GM12878 (cell line): ENCODE measurements around the gene TRIM63. TPM values are rescaled to one million over a fixed set of nuclear protein-coding genes. Genes with fewer than 3 reads are reported as not detected.

ENCODE experiments used
- ATAC-seq: fragments of 200-7000 bp; cut with Tn5 transposase; 3 replicates; pipeline ENCODE4 v1.9.1; 2020; ENCODE audit warnings: mild to moderate bottlenecking, moderate library complexity
- BruUV-seq: library from RNA; stranded (reverse); fragments of 400-500 nt; replicated peaks from 2 replicates; lab custom pipeline; 2021; lab: Mats Ljungman, UMichigan
- CTCF ChIA-PET: fragments of 300-600 bp; sonication (Branson Sonifier 250); formaldehyde crosslinking; extraction: SDS; loops from one replicate; lab custom pipeline; 2021; ENCODE audit warnings: inconsistent platforms; lab: Yijun Ruan, JAX
- POLR2A ChIA-PET: fragments of 350-600 bp; formaldehyde crosslinking; extraction: SDS; loops from one replicate; lab custom pipeline; 2021; ENCODE audit warnings: inconsistent platforms; lab: Charles Lee
- RAD21 ChIA-PET: fragments of 300-600 bp; sonication (Branson Sonifier 250); formaldehyde crosslinking; loops from one replicate; lab custom pipeline; 2023; ENCODE audit warnings: antibody characterized with exemption; ENCODE audit not compliant: unreplicated experiment; lab: Charles Lee
- SMC1A ChIA-PET: fragments of 300-600 bp; sonication (Branson Sonifier 250); formaldehyde crosslinking; loops from one replicate; lab custom pipeline; 2023; ENCODE audit not compliant: unreplicated experiment, uncharacterized antibody; lab: Charles Lee
- DNase-seq: peaks from one replicate; pipeline ENCODE4 v3.0.0-alpha.2; 2011; ENCODE audit warnings: low read depth, low spot score
- FAIRE-seq: peaks from 3 replicates; lab custom pipeline; 2011; peaks lifted over from hg19 to GRCh38; lab: Jason Lieb, UNC
- H2AFZ ChIP-seq: 2 replicates; pipeline ENCODE4 v1.6.0; 2011; ENCODE audit warnings: low read depth, low read length, control low read depth; ENCODE audit not compliant: control insufficient read depth
- H3K27ac ChIP-seq: 2 replicates; pipeline ENCODE4 v1.5.1; 2011; ENCODE audit warnings: control low read depth; ENCODE audit not compliant: control insufficient read depth, insufficient read depth
- H3K27me3 ChIP-seq, 2 experiments: replicated peaks in 1 of 2; 2 replicates each; pipeline versions ENCODE4 v1.6.0 to v1.6.1; 2011; ENCODE audit warnings: low read length in 1 of 2; ENCODE audit not compliant: control insufficient read depth in 2 of 2, insufficient read depth in 2 of 2
- H3K36me3 ChIP-seq, 2 experiments: 2 replicates each; pipeline ENCODE4 v1.5.1; 2011; ENCODE audit warnings: low read length in 1 of 2; ENCODE audit not compliant: control insufficient read depth in 2 of 2, insufficient read depth in 2 of 2
- H3K4me1 ChIP-seq: 2 replicates; pipeline ENCODE4 v1.6.1; 2011; ENCODE audit warnings: mild to moderate bottlenecking, low read length, moderate library complexity, mixed read lengths; ENCODE audit not compliant: control insufficient read depth, insufficient read depth
- H3K4me2 ChIP-seq: 2 replicates; pipeline ENCODE4 v1.6.0; 2011; ENCODE audit warnings: control low read depth; ENCODE audit not compliant: control insufficient read depth, insufficient read depth
- H3K4me3 ChIP-seq: fragments of 200-600 bp; sonication (generic); 2 replicates; pipeline ENCODE4 v1.5.1; 2016
- H3K79me2 ChIP-seq: 2 replicates; pipeline ENCODE4 v1.6.0; 2011; ENCODE audit warnings: low read length; ENCODE audit not compliant: control insufficient read depth, insufficient read depth
- H3K9ac ChIP-seq: 2 replicates; pipeline ENCODE4 v1.8.0; 2011; ENCODE audit warnings: low read length, control low read depth, mixed read lengths; ENCODE audit not compliant: control insufficient read depth, insufficient read depth
- H3K9me3 ChIP-seq: replicated peaks from 3 replicates; pipeline ENCODE4 v1.5.1; 2011; ENCODE audit warnings: mild to moderate bottlenecking, low read length; ENCODE audit not compliant: control insufficient read depth, insufficient read depth
- H4K20me1 ChIP-seq: 2 replicates; pipeline ENCODE4 v1.6.0; 2011; ENCODE audit not compliant: control insufficient read depth, insufficient read depth
- E4F1 ChIP-seq: fragments of 450-650 bp; IDR thresholded peaks from 2 replicates; pipeline ENCODE4 v1.6.1; 2018; ENCODE audit warnings: borderline replicate concordance, mild to moderate bottlenecking; ENCODE audit not compliant: partially characterized antibody
- GATAD2B ChIP-seq: fragments of 450-650 bp; conservative IDR thresholded peaks from 2 replicates; pipeline ENCODE4 v1.6.1; 2017; ENCODE audit warnings: low read depth, mild to moderate bottlenecking, moderate library complexity
- MEF2A ChIP-seq: IDR thresholded peaks from 2 replicates; pipeline ENCODE4 v1.6.1; 2011; ENCODE audit warnings: low read depth, mild to moderate bottlenecking, low read length, moderate library complexity; ENCODE audit not compliant: insufficient read depth
- MEF2B ChIP-seq: fragments of 450-650 bp; IDR thresholded peaks from 2 replicates; pipeline ENCODE4 v1.6.1; 2018; ENCODE audit warnings: mild to moderate bottlenecking, moderate library complexity; ENCODE audit not compliant: partially characterized antibody, poor library complexity, severe bottlenecking
- MTA3 ChIP-seq: IDR thresholded peaks from 2 replicates; pipeline ENCODE4 v1.6.1; 2012; ENCODE audit warnings: low read length, inconsistent platforms, borderline replicate concordance
- NBN ChIP-seq: fragments of 450-650 bp; IDR thresholded peaks from 2 replicates; pipeline ENCODE4 v1.6.1; 2016
- POU2F2 ChIP-seq: IDR thresholded peaks from 3 replicates; pipeline ENCODE4 v1.6.1; 2011; ENCODE audit warnings: low read depth, mild to moderate bottlenecking, low read length, borderline replicate concordance
- RUNX3 ChIP-seq: IDR thresholded peaks from 2 replicates; pipeline ENCODE4 v1.6.1; 2012; ENCODE audit warnings: low read length, inconsistent platforms
- SIN3A ChIP-seq: IDR thresholded peaks from 2 replicates; pipeline ENCODE4 v1.6.1; 2012; ENCODE audit warnings: low read depth, low read length, improper control_type of control experiment
- SREBF1 ChIP-seq: IDR thresholded peaks from 2 replicates; pipeline ENCODE4 v1.6.1; 2012; ENCODE audit warnings: mild to moderate bottlenecking, low read length
- TAF1 ChIP-seq: IDR thresholded peaks from 2 replicates; pipeline ENCODE4 v1.6.1; 2011; ENCODE audit warnings: mild to moderate bottlenecking, low read depth, low read length, borderline replicate concordance
- TCF12 ChIP-seq: IDR thresholded peaks from 2 replicates; pipeline ENCODE4 v1.6.1; 2011; ENCODE audit warnings: low read depth, mild to moderate bottlenecking, low read length
- ZZZ3 ChIP-seq: IDR thresholded peaks from 2 replicates; pipeline ENCODE4 v1.6.1; 2011; ENCODE audit warnings: low read depth; ENCODE audit not compliant: control insufficient read depth, insufficient read length
- WGBS: methylation state at CpG from one replicate; pipeline ENCODE4 v1.1.6; 2016; ENCODE audit warnings: low lambda C conversion rate; ENCODE audit not compliant: insufficient replicate concordance, insufficient coverage; ENCODE audit errors: missing lambda C conversion rate; 5-methylcytosine and 5-hydroxymethylcytosine counted together
- in situ Hi-C: fragments of 300-500 bp; cut with MboI; formaldehyde crosslinking; loops from 9 replicates; pipeline ENCODE4 v1.14.3; 2018; ENCODE audit warnings: mixed read lengths
- intact Hi-C: fragments of 100-400 bp; cut with micrococcal nuclease; formaldehyde crosslinking; loops from one replicate; pipeline ENCODE4 v1.14.2; 2022; ENCODE audit not compliant: unreplicated experiment
- polyA plus RNA-seq, 11 experiments: library from polyadenylated mRNA; depleted of rRNA in 4 of 11; unstranded in 6 of 11; stranded (reverse) in 5 of 11; fragments of >200 nt; fragmentation: Nextera tagmentation in 4 of 11; fragmentation: Illumina TruSeq in 1 of 11; extraction: Ambion mirVana in 4 of 11; extraction: Trizol in 1 of 11; gene quantifications; 1 replicate in 1 of 11; 2 replicates in 10 of 11; pipeline versions ENCODE4 v1.2.1 to v1.2.3, GENCODE V29; 2011 to 2016; ENCODE audit warnings: inconsistent platforms in 2 of 11, missing spikeins in 2 of 11, low read depth in 1 of 11
- total RNA-seq, 4 experiments: library from RNA; depleted of rRNA in 3 of 4; stranded (reverse); fragments of >200 nt in 3 of 4; fragmentation: Illumina TruSeq in 1 of 4; extraction: Trizol in 1 of 4; gene quantifications; 2 replicates each; pipeline versions ENCODE4 v1.2.1 to v1.2.3, GENCODE V29; 2013 to 2021
- TF ChIP-seq, protein P1 (sequence below): fragments of 450-650 bp; IDR thresholded peaks from 2 replicates; pipeline ENCODE4 v1.6.1; 2017; ENCODE audit warnings: antibody characterized with exemption, mild to moderate bottlenecking, moderate library complexity
- TF ChIP-seq, protein P2 (sequence below): fragments of 450-650 bp; IDR thresholded peaks from 2 replicates; pipeline ENCODE4 v1.6.1; 2017; ENCODE audit warnings: low read depth, mild to moderate bottlenecking, moderate library complexity

Gene TRIM63
- total and polyA plus RNA-seq, 10 of the 15 experiments (the other 5 are each of a cell fraction or from before 2014, with no cell fraction given) = not detected

DNA sequence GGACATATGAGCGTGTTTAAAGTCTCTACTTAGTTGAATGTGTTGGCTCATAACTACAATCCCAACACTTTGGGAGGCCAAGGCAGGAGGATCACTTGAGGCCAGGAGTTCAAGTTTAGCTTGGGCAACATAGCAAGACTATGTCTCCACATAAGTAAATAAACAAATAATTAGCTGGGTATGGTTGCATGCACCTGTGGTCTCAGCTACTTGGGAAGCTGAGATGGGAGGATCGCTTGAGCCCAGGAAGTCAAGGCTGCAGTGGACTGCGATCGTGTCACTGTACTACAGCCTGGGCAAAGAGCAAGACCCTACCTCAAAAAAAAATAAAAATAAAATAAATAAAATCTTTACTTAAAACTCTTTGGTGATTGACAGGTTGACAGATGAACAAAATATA, 31.2 kb upstream of the TRIM63 start:
- Histone ChIP-seq H4K20me1 (no peaks in the 10 kb centered on the region), H3K79me2 (no peaks in the 10 kb centered on the region), H3K27me3 (peaks cover 2 to 5% of the 10 kb centered on the region in 2 experiments; a peak in 2 of 4 replicates), H3K4me1 (no peaks in the 10 kb centered on the region), H3K36me3 (no peaks in the 10 kb centered on the region), H2AFZ (no peak overlapping the region), H3K9ac (no peak overlapping the region), H3K4me3 (no peak overlapping the region), H3K9me3 (no peaks in the 10 kb centered on the region), H3K4me2 (no peak overlapping the region), H3K27ac (no peak overlapping the region)
- intact Hi-C loops = no loop called here
- in situ Hi-C loops = no loop called here
- POLR2A ChIA-PET = no interaction called here
- SMC1A ChIA-PET = no interaction called here
- no peak for TF ChIP-seq TCF12
- TF ChIP-seq ZZZ3 = no peak
- TF ChIP-seq, protein P1, sequence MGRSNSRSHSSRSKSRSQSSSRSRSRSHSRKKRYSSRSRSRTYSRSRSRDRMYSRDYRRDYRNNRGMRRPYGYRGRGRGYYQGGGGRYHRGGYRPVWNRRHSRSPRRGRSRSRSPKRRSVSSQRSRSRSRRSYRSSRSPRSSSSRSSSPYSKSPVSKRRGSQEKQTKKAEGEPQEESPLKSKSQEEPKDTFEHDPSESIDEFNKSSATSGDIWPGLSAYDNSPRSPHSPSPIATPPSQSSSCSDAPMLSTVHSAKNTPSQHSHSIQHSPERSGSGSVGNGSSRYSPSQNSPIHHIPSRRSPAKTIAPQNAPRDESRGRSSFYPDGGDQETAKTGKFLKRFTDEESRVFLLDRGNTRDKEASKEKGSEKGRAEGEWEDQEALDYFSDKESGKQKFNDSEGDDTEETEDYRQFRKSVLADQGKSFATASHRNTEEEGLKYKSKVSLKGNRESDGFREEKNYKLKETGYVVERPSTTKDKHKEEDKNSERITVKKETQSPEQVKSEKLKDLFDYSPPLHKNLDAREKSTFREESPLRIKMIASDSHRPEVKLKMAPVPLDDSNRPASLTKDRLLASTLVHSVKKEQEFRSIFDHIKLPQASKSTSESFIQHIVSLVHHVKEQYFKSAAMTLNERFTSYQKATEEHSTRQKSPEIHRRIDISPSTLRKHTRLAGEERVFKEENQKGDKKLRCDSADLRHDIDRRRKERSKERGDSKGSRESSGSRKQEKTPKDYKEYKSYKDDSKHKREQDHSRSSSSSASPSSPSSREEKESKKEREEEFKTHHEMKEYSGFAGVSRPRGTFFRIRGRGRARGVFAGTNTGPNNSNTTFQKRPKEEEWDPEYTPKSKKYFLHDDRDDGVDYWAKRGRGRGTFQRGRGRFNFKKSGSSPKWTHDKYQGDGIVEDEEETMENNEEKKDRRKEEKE = no peak
- TF ChIP-seq MEF2A = no peak
- TF ChIP-seq TAF1 = no peak
- TF ChIP-seq MEF2B = no peak
- TF ChIP-seq RUNX3 = no peak
- no peak for TF ChIP-seq MTA3
- no peak for TF ChIP-seq E4F1
- no peak for TF ChIP-seq SIN3A
- TF ChIP-seq, protein P2, sequence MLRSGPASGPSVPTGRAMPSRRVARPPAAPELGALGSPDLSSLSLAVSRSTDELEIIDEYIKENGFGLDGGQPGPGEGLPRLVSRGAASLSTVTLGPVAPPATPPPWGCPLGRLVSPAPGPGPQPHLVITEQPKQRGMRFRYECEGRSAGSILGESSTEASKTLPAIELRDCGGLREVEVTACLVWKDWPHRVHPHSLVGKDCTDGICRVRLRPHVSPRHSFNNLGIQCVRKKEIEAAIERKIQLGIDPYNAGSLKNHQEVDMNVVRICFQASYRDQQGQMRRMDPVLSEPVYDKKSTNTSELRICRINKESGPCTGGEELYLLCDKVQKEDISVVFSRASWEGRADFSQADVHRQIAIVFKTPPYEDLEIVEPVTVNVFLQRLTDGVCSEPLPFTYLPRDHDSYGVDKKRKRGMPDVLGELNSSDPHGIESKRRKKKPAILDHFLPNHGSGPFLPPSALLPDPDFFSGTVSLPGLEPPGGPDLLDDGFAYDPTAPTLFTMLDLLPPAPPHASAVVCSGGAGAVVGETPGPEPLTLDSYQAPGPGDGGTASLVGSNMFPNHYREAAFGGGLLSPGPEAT = no peak
- no peak for TF ChIP-seq SREBF1
- TF ChIP-seq POU2F2 = no peak
- TF ChIP-seq NBN = no peak
- no peak for TF ChIP-seq GATAD2B
- FAIRE-seq = no peak
- no peak for DNase-seq
- 78% methylated on average over 4 of the region's 4 CpGs for WGBS
- RAD21 ChIA-PET = no interaction called here
- no TSS peak for BruUV-seq
- CTCF ChIA-PET = interaction anchor here (0.7 kb wide), 1 partner anchor 46 kb away, joined by 3 read pairs; no protein-coding TSS in a partner anchor
- ATAC-seq = no peak
